Measurements from ENCODE around the gene ZNF732.
"Not testable (repeated sequence)": the region's sequence is repeated elsewhere in the genome, so short reads cannot be mapped to it uniquely, and the experiment has no call there.

The ZNF732 gene

GRCh38 chr4:271492-272103, 33.7 kb downstream of the ZNF732 start:
- Histone ChIP-seq H3K9ac (ENCODE audit: low read length) (no peak overlapping the region), H3K27ac (ENCODE audit: low read length) (no peak overlapping the region), H2AFZ (ENCODE audit: low read depth, low read length) (no peak overlapping the region), H3K36me3 (replicated peaks; ENCODE audit: low read depth, low read length) (no peaks in the 10 kb centered on the region), H3K79me2 (ENCODE audit: low read length) (no peaks in the 10 kb centered on the region), H3K27me3 (ENCODE audit: low read depth, low read length) (no peaks in the 10 kb centered on the region), H3K9me3 (ENCODE audit: insufficient read depth, low read length) (peaks cover 48% of the 10 kb centered on the region), H3K4me1 (ENCODE audit: low read length) (no peaks in the 10 kb centered on the region), H3K4me2 (ENCODE audit: low read length) (no peak overlapping the region), H4K20me1 (ENCODE audit: insufficient read depth, low read length) (no peaks in the 10 kb centered on the region), H3K4me3 (ENCODE audit: low read length) (no peak overlapping the region)
- no peak for TF ChIP-seq CTCF (IDR thresholded peaks at IDR 0.05; ENCODE audit: low read depth, low read length)
- TF ChIP-seq EZH2phosphoT487 (IDR thresholded peaks at IDR 0.05; ENCODE audit: low read depth) = no peak

GRCh38 chr4:259240-259639, 46.0 kb downstream of the ZNF732 start:
- H3K27me3 ChIP-seq (ENCODE audit: low read depth, low read length); H3K27ac ChIP-seq (ENCODE audit: low read length); H2AFZ ChIP-seq (ENCODE audit: low read depth, low read length); H3K4me3 ChIP-seq (ENCODE audit: low read length); H3K4me2 ChIP-seq (ENCODE audit: low read length); H3K4me1 ChIP-seq (ENCODE audit: low read length); H3K36me3 ChIP-seq (replicated peaks; ENCODE audit: low read depth, low read length); H3K79me2 ChIP-seq (ENCODE audit: low read length); H4K20me1 ChIP-seq (ENCODE audit: insufficient read depth, low read length); H3K9ac ChIP-seq (ENCODE audit: low read length): not testable (repeated sequence)
- peaks cover 37% of the 10 kb centered on the region for H3K9me3 ChIP-seq (ENCODE audit: insufficient read depth, low read length)

GRCh38 chr4:256492-256891, 48.8 kb downstream of the ZNF732 start:
- Histone ChIP-seq H3K27ac (ENCODE audit: low read length) (no peak overlapping the region), H3K9me3 (ENCODE audit: insufficient read depth, low read length) (peaks cover 52% of the 10 kb centered on the region), H3K4me3 (ENCODE audit: low read length) (no peak overlapping the region), H3K9ac (ENCODE audit: low read length) (no peak overlapping the region), H2AFZ (ENCODE audit: low read depth, low read length) (no peak overlapping the region), H4K20me1 (ENCODE audit: insufficient read depth, low read length) (no peaks in the 10 kb centered on the region), H3K4me2 (ENCODE audit: low read length) (no peak overlapping the region), H3K79me2 (ENCODE audit: low read length) (no peaks in the 10 kb centered on the region), H3K4me1 (ENCODE audit: low read length) (no peaks in the 10 kb centered on the region), H3K36me3 (replicated peaks; ENCODE audit: low read depth, low read length) (no peaks in the 10 kb centered on the region), H3K27me3 (ENCODE audit: low read depth, low read length) (no peaks in the 10 kb centered on the region)
- TF ChIP-seq CTCF (IDR thresholded peaks at IDR 0.05; ENCODE audit: low read depth, low read length) (no peak), EZH2phosphoT487 (IDR thresholded peaks at IDR 0.05; ENCODE audit: low read depth) (no peak)

GRCh38 chr4:253936-254756, 51.1 kb downstream of the ZNF732 start:
- H3K9me3 ChIP-seq (ENCODE audit: insufficient read depth, low read length) = peaks cover 45% of the 10 kb centered on the region
- no peaks in the 10 kb centered on the region for H3K36me3 ChIP-seq (replicated peaks; ENCODE audit: low read depth, low read length)
- TF ChIP-seq EZH2phosphoT487 (IDR thresholded peaks at IDR 0.05; ENCODE audit: low read depth) = no peak
- no peak for TF ChIP-seq CTCF (IDR thresholded peaks at IDR 0.05; ENCODE audit: low read depth, low read length)
- H3K9ac ChIP-seq (ENCODE audit: low read length) = no peak overlapping the region
- H4K20me1 ChIP-seq (ENCODE audit: insufficient read depth, low read length) = no peaks in the 10 kb centered on the region
- H3K27ac ChIP-seq (ENCODE audit: low read length) = no peak overlapping the region
- no peaks in the 10 kb centered on the region for H3K27me3 ChIP-seq (ENCODE audit: low read depth, low read length)
- H2AFZ ChIP-seq (ENCODE audit: low read depth, low read length) = no peak overlapping the region
- H3K79me2 ChIP-seq (ENCODE audit: low read length) = no peaks in the 10 kb centered on the region
- no peak overlapping the region for H3K4me2 ChIP-seq (ENCODE audit: low read length)
- no peak overlapping the region for H3K4me3 ChIP-seq (ENCODE audit: low read length)
- H3K4me1 ChIP-seq (ENCODE audit: low read length) = no peaks in the 10 kb centered on the region

All from OCI-LY3 (cell line).